Purkinje cell (primary cell): ENCODE results near the gene ZNF599. TPM values are rescaled to one million over a fixed set of nuclear protein-coding genes. Genes with fewer than 3 reads are reported as not detected.

ENCODE experiments used
- polyA plus RNA-seq: library from polyadenylated mRNA; unstranded; fragments of >200 nt; fragmentation: Nextera tagmentation; gene quantifications from 2 replicates; pipeline ENCODE4 v1.2.1, GENCODE V29; 2014

ZNF599 gene
- 2.1 and 3.7 TPM in 2 replicates for polyA plus RNA-seq

DNA sequence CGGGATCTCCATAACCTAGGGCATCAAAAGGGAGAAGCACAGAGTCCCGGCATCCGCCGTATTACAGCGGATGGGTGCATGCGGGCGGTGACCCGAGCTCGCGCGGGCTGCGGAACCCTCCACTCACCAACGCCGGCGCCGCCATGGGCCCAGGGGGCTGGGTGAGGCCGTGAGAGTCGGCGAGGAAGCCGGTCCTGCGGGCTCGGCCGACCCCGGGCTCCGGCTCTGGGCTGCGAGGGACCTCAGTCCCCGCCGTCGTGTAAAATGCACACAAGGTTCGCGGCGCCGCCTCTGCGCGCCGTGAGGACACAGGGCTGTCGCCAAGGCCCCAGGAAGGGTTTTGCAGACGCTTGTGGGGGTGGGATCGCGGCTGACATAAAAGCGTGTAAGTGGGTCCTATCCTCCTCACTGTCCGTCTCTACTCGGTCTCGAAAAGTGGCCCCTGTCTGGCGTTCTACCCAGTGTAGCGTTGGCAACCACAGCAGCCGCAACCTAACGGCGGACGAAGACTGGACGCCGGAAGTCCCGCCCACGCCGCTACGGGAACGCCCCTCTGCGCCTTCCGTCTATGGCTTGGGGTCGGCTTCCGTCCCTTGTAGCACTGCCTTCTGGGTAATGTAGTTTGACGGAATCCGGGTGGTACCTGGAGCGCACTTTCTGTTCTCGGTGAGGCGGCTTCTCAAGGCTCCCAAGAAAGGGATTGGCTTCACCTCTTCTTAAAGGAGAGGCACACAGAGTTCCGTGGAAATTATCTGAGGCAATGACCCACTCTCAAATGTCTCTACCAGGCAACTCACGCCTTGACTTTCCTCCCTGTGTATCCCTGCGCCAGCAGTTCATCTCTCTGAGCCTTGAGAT is at the start of gene ZNF599:
Gene ZNF599, minus strand, starts transcription at position 519 of the 858 bp plus-strand sequence. Its CDS starts 374 bp downstream, at position 145.

DNA sequence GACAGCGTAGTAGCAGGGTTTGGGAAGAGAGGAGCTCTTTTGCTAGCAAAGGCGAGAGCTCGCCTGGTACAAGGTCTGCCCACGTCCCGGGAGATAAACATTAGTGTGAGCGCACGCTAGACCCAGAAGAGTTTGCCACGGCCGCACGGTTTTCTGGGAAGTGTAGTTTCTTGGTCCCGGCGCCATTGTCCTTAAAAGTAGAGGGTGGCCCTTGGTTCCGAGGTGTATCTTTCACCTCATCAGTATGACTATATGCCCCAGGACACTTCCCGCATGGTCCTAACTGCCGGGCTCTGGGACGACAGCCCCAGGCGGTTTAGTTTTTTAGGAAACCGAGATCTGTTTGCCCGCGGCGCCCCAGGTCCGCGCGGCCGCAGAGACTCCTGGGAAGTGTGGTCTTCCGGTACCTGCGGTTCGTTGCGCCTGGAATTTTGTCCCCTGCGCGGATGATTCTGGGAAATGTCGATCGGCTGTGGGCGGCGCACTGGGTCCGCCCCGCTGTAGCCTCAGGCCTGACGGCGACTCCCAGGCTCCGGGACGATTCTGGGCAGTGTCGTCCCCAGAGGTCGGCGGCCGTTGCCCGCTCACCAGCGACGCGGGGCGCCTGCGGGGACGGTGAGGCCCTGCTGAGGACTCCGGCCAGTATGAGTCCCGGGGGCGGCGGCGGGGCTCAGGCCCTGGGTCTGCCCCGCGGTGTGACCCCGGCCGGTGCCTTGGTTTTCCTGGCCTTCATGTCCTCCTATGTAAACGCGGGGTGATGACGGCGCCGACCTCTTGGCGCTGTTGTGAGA is 39.1 kb downstream of the ZNF599 start, which contains the start of gene ZNF181:
Gene ZNF181, plus strand, starts transcription at position 498 of the 791 bp plus-strand sequence. CDS start 795 bp downstream, outside the sequence.

Other genes starting within 250 kb of the ZNF599 start
- gene SCGB2B2, start 96.1 kb downstream of the ZNF599 start, polyA plus RNA-seq: not detected in 2 replicates
- gene ZNF302, start 95.5 kb downstream of the ZNF599 start, polyA plus RNA-seq: 96.4 and 118 TPM in 2 replicates
- gene ZNF181, start 39.0 kb downstream of the ZNF599 start, polyA plus RNA-seq: 13.7 and 23.8 TPM in 2 replicates
- gene ZNF30, start 153.7 kb upstream of the ZNF599 start, polyA plus RNA-seq: 4.4 and 4.6 TPM in 2 replicates
- 0.50 TPM in 1 of 2 replicates, not detected in the other for gene ZNF792, start 191.0 kb upstream of the ZNF599 start, polyA plus RNA-seq
- gene GRAMD1A, start 227.1 kb upstream of the ZNF599 start, polyA plus RNA-seq: 0.64 and 1.0 TPM in 2 replicates